ENCODE measurements around the gene NOP9.

- TF ChIP-seq EZH2 (IDR thresholded peaks at IDR 0.05; ENCODE audit: insufficient read depth, poor library complexity, severe bottlenecking) = no peak
- TF ChIP-seq EZH2phosphoT487 (IDR thresholded peaks at IDR 0.05; ENCODE audit: insufficient read depth, low read depth) = no peak
These were observed 51.9 kb downstream of the NOP9 start for GRCh38 chr14:24351517-24351916.

Measured in GM23248 (cell line).